HepG2 (cell line): ENCODE data around the gene ZNF687. TPM values are rescaled to one million over a fixed set of nuclear protein-coding genes. Genes with fewer than 3 reads are reported as not detected.
A peak's percentile ranks its signal among the peaks of the same experiment; 100 is the strongest.

ENCODE experiments used
- CAMTA2 ChIP-seq: sonication (generic); formaldehyde crosslinking; IDR thresholded peaks from 2 replicates; pipeline ENCODE4 v1.4.0; 2020; ENCODE audit warnings: mild to moderate bottlenecking, missing genetic modification reagents, borderline replicate concordance
- CBX2 ChIP-seq, 2 experiments: fragments of 200-600 bp in 1 of 2; sonication (generic); formaldehyde crosslinking in 1 of 2; IDR thresholded peaks; 2 replicates each; pipeline versions ENCODE4 v1.7.0 to v1.8.1; 2018 to 2022; ENCODE audit warnings: low read depth in 2 of 2, low read length in 1 of 2, mild to moderate bottlenecking in 1 of 2, missing genetic modification reagents in 1 of 2
- GABPB1 ChIP-seq: IDR thresholded peaks from 2 replicates; pipeline ENCODE4 v1.6.1; 2016; ENCODE audit warnings: mild to moderate bottlenecking, missing genetic modification reagents, moderate library complexity, missing compliant biosample characterization
- HDAC6 ChIP-seq: fragments of 200-600 bp; sonication (generic); IDR thresholded peaks from 2 replicates; pipeline ENCODE4 v1.7.0; 2017; ENCODE audit warnings: mild to moderate bottlenecking, antibody characterized with exemption, low read length, low read depth
- HES4 ChIP-seq: sonication (generic); formaldehyde crosslinking; IDR thresholded peaks from 2 replicates; pipeline ENCODE4 v1.9.0; 2021; ENCODE audit warnings: mild to moderate bottlenecking, missing genetic modification reagents, borderline replicate concordance
- HHEX ChIP-seq: IDR thresholded peaks from 2 replicates; pipeline ENCODE4 v1.6.1; 2016; ENCODE audit warnings: control low read depth
- HOXD1 ChIP-seq: sonication (generic); formaldehyde crosslinking; IDR thresholded peaks from 2 replicates; pipeline ENCODE4 v1.5.0; 2020; ENCODE audit warnings: missing genetic modification reagents
- KAT8 ChIP-seq: IDR thresholded peaks from 2 replicates; pipeline ENCODE4 v1.6.1; 2016; ENCODE audit warnings: missing genetic modification reagents, missing compliant biosample characterization
- MTF2 ChIP-seq: sonication (generic); formaldehyde crosslinking; IDR thresholded peaks from 2 replicates; pipeline ENCODE4 v1.5.0; 2020; ENCODE audit warnings: missing genetic modification reagents, borderline replicate concordance
- MXD4 ChIP-seq: IDR thresholded peaks from 2 replicates; pipeline ENCODE4 v1.6.1; 2016; ENCODE audit warnings: mild to moderate bottlenecking, missing biosample characterization, missing genetic modification reagents
- PHF20 ChIP-seq: sonication (generic); formaldehyde crosslinking; IDR thresholded peaks from 2 replicates; pipeline ENCODE4 v1.5.0; 2020; ENCODE audit warnings: mild to moderate bottlenecking, missing genetic modification reagents
- POGK ChIP-seq: sonication (generic); formaldehyde crosslinking; conservative IDR thresholded peaks from 2 replicates; pipeline ENCODE4 v1.8.0; 2022; ENCODE audit warnings: mild to moderate bottlenecking, moderate library complexity, missing genetic modification reagents
- SOX6 ChIP-seq, 2 experiments: fragments of 450-650 bp in 1 of 2; sonication (generic) in 1 of 2; formaldehyde crosslinking in 1 of 2; IDR thresholded peaks; 2 replicates each; pipeline versions ENCODE4 v1.4.0 to v1.6.1; 2017 to 2020; ENCODE audit warnings: antibody characterized with exemption in 1 of 2, mild to moderate bottlenecking in 1 of 2, missing genetic modification reagents in 1 of 2
- THRA ChIP-seq: sonication (generic); formaldehyde crosslinking; IDR thresholded peaks from 2 replicates; pipeline ENCODE4 v1.4.0; 2020; ENCODE audit warnings: missing genetic modification reagents, borderline replicate concordance
- WIZ ChIP-seq: sonication (generic); formaldehyde crosslinking; IDR thresholded peaks from 2 replicates; pipeline ENCODE4 v1.5.1; 2020; ENCODE audit warnings: mild to moderate bottlenecking, missing genetic modification reagents
- ZBTB2 ChIP-seq: sonication (generic); formaldehyde crosslinking; IDR thresholded peaks from 2 replicates; pipeline ENCODE4 v1.8.0; 2022; ENCODE audit warnings: low read depth, missing genetic modification reagents
- ZNF234 ChIP-seq: sonication (generic); formaldehyde crosslinking; conservative IDR thresholded peaks from 2 replicates; pipeline ENCODE4 v1.5.1; 2020; ENCODE audit warnings: mild to moderate bottlenecking, missing genetic modification reagents
- ZNF326 ChIP-seq: sonication (generic); formaldehyde crosslinking; IDR thresholded peaks from 2 replicates; pipeline ENCODE4 v1.4.0; 2020; ENCODE audit warnings: missing genetic modification reagents, borderline replicate concordance
- ZNF563 ChIP-seq: sonication (generic); formaldehyde crosslinking; IDR thresholded peaks from 2 replicates; pipeline ENCODE4 v1.8.0; 2022; ENCODE audit warnings: mild to moderate bottlenecking, moderate library complexity, missing genetic modification reagents
- ZNF775 ChIP-seq: sonication (generic); formaldehyde crosslinking; IDR thresholded peaks from 2 replicates; pipeline ENCODE4 v1.4.0; 2020; ENCODE audit warnings: missing genetic modification reagents, mild to moderate bottlenecking, moderate library complexity, borderline replicate concordance
- polyA plus RNA-seq, 8 experiments: library from polyadenylated mRNA; depleted of rRNA in 3 of 8; stranded (reverse) in 7 of 8; unstranded in 1 of 8; fragments of >200 nt; fragmentation: Illumina TruSeq in 4 of 8; extraction: Trizol in 4 of 8; gene quantifications; 2 replicates each; pipeline versions ENCODE4 v1.2.1 to v1.2.3, GENCODE V29; 2011 to 2016; ENCODE audit warnings: low read depth in 4 of 8, missing spikeins in 1 of 8, mixed read lengths in 1 of 8; ENCODE audit not compliant: insufficient read depth in 1 of 8
- total RNA-seq, 5 experiments: library from RNA; depleted of rRNA; stranded (reverse); fragments of >200 nt; fragmentation: Illumina TruSeq; extraction: Trizol; gene quantifications; 2 replicates each; pipeline ENCODE4 v1.2.3, GENCODE V29; 2016; ENCODE audit warnings: low read depth in 1 of 5
- TF ChIP-seq, protein P1 (sequence below): sonication (generic); formaldehyde crosslinking; IDR thresholded peaks from 2 replicates; pipeline ENCODE4 v1.4.0; 2020; ENCODE audit warnings: mild to moderate bottlenecking, low read depth, missing genetic modification reagents
- TF ChIP-seq, protein P2 (sequence below): sonication (generic); formaldehyde crosslinking; IDR thresholded peaks from 2 replicates; pipeline ENCODE4 v1.4.0; 2020; ENCODE audit warnings: missing genetic modification reagents, low read depth, mild to moderate bottlenecking, borderline replicate concordance

The ZNF687 gene
- total and polyA plus RNA-seq, 2 of the 13 experiments (the other 11 are each of a cell fraction or from before 2014, with no cell fraction given): 14.1 to 16.5 TPM

GRCh38 chr1:151327223-151327902, 45.3 kb downstream of the ZNF687 start, which contains the start of gene PI4KB (continued):
- TF ChIP-seq, protein P1, sequence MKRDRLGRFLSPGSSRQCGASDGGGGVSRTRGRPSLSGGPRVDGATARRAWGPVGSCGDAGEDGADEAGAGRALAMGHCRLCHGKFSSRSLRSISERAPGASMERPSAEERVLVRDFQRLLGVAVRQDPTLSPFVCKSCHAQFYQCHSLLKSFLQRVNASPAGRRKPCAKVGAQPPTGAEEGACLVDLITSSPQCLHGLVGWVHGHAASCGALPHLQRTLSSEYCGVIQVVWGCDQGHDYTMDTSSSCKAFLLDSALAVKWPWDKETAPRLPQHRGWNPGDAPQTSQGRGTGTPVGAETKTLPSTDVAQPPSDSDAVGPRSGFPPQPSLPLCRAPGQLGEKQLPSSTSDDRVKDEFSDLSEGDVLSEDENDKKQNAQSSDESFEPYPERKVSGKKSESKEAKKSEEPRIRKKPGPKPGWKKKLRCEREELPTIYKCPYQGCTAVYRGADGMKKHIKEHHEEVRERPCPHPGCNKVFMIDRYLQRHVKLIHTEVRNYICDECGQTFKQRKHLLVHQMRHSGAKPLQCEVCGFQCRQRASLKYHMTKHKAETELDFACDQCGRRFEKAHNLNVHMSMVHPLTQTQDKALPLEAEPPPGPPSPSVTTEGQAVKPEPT (CRISPR knock-in tag): no peak
- TF ChIP-seq ZNF775 (0 out of 2 replicates have a peak, but pooled peaks have one; percentile 24), HDAC6 (peak; percentile 98; the same call in 1 of the 2 replicates), ZNF326 (CRISPR knock-in tag) (no peak), THRA (CRISPR knock-in tag) (no peak), PHF20 (CRISPR knock-in tag) (peak; percentile 71), ZBTB2 (CRISPR knock-in tag) (no peak), HHEX (CRISPR knock-in tag) (no peak), GABPB1 (CRISPR knock-in tag) (peak; percentile 66; the same call in 1 of the 2 replicates), ZNF234 (no peak), HOXD1 (CRISPR knock-in tag) (no peak), HES4 (CRISPR knock-in tag) (0 out of 2 replicates have a peak, but pooled peaks have one; percentile 6), POGK (CRISPR knock-in tag) (0 out of 2 replicates have a peak, but pooled peaks have one; percentile 9), MXD4 (no peak), MTF2 (CRISPR knock-in tag) (no peak), CAMTA2 (CRISPR knock-in tag) (no peak), CBX2 (IDR thresholded peaks at IDR 0.05; ENCODE audit: low read depth, low read length) (no peak), CBX2 (CRISPR knock-in tag; IDR thresholded peaks at IDR 0.05; ENCODE audit: low read depth) (no peak), SOX6 (IDR thresholded peaks at IDR 0.05) (no peak), SOX6 (CRISPR knock-in tag; IDR thresholded peaks at IDR 0.05) (no peak), WIZ (CRISPR knock-in tag) (no peak), ZNF563 (no peak; the same call in 1 of the 2 replicates), KAT8 (CRISPR knock-in tag) (peak; percentile 55)
- TF ChIP-seq, protein P2, sequence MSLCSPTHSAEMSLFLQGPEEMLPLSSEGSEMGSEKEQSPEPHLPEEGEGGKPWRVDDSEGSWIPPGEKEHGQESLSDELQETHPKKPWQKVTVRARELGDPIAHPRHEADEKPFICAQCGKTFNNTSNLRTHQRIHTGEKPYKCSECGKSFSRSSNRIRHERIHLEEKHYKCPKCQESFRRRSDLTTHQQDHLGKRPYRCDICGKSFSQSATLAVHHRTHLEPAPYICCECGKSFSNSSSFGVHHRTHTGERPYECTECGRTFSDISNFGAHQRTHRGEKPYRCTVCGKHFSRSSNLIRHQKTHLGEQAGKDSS (CRISPR knock-in tag): no peak
